ENCODE data around the gene SLITRK5.

DNA sequence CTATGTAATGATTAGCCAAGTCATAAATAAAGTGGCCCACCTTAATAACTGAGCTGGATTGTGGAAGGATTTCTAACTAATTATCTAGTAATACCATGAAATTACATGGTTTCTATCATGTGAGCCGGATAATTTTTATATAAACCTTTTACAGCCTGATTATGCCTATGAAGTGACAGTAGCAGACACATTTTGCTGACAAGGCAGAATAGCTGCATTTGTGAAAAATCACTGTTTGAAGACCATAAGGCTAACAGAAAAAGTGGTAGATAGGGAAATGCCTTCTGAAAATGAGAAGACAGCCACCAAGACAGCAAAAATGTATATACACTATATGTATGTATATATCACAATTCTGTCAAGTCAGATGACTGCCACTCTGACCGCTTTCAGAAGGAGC is 27.1 kb downstream of the SLITRK5 start:
- TF ChIP-seq, protein P1, sequence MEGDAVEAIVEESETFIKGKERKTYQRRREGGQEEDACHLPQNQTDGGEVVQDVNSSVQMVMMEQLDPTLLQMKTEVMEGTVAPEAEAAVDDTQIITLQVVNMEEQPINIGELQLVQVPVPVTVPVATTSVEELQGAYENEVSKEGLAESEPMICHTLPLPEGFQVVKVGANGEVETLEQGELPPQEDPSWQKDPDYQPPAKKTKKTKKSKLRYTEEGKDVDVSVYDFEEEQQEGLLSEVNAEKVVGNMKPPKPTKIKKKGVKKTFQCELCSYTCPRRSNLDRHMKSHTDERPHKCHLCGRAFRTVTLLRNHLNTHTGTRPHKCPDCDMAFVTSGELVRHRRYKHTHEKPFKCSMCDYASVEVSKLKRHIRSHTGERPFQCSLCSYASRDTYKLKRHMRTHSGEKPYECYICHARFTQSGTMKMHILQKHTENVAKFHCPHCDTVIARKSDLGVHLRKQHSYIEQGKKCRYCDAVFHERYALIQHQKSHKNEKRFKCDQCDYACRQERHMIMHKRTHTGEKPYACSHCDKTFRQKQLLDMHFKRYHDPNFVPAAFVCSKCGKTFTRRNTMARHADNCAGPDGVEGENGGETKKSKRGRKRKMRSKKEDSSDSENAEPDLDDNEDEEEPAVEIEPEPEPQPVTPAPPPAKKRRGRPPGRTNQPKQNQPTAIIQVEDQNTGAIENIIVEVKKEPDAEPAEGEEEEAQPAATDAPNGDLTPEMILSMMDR (IDR thresholded peaks at IDR 0.05) = no peak
- TF ChIP-seq POLR2AphosphoS5 (IDR thresholded peaks at IDR 0.05; ENCODE audit: low read depth, low read length) = no peak
- TF ChIP-seq, protein P2, sequence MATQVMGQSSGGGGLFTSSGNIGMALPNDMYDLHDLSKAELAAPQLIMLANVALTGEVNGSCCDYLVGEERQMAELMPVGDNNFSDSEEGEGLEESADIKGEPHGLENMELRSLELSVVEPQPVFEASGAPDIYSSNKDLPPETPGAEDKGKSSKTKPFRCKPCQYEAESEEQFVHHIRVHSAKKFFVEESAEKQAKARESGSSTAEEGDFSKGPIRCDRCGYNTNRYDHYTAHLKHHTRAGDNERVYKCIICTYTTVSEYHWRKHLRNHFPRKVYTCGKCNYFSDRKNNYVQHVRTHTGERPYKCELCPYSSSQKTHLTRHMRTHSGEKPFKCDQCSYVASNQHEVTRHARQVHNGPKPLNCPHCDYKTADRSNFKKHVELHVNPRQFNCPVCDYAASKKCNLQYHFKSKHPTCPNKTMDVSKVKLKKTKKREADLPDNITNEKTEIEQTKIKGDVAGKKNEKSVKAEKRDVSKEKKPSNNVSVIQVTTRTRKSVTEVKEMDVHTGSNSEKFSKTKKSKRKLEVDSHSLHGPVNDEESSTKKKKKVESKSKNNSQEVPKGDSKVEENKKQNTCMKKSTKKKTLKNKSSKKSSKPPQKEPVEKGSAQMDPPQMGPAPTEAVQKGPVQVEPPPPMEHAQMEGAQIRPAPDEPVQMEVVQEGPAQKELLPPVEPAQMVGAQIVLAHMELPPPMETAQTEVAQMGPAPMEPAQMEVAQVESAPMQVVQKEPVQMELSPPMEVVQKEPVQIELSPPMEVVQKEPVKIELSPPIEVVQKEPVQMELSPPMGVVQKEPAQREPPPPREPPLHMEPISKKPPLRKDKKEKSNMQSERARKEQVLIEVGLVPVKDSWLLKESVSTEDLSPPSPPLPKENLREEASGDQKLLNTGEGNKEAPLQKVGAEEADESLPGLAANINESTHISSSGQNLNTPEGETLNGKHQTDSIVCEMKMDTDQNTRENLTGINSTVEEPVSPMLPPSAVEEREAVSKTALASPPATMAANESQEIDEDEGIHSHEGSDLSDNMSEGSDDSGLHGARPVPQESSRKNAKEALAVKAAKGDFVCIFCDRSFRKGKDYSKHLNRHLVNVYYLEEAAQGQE (IDR thresholded peaks at IDR 0.05; ENCODE audit: insufficient read depth in 1 of 2, low read depth in 2 of 2, low read length in 1 of 2) = no peak
- TF ChIP-seq TCF7L2 (IDR thresholded peaks at IDR 0.05; ENCODE audit: low read depth, low read length) = no peak

Measured in Panc1 (cell line).